Liver (tissue), 9 donors: Measurements from ENCODE around the gene CTTNBP2. TPM values are rescaled to one million over a fixed set of nuclear protein-coding genes. Genes with fewer than 3 reads are reported as not detected.

Experiments used
- DNase-seq: peaks from one replicate; pipeline ENCODE4 v3.0.0-alpha.2; 2017; ENCODE audit warnings: low spot score
- H3K27ac ChIP-seq, 2 donors: one replicate each; pipeline ENCODE4 v1.7.0; 2013; ENCODE audit warnings: inconsistent platforms in 2 of 2, low read length in 2 of 2, control low read depth in 1 of 2, low read depth in 1 of 2, mild to moderate bottlenecking in 1 of 2
- H3K27me3 ChIP-seq, 4 donors: one replicate each; pipeline versions ENCODE4 v1.6.1 to v1.7.0; 2013; ENCODE audit warnings: low read length in 3 of 4, inconsistent platforms in 1 of 4, mild to moderate bottlenecking in 1 of 4, moderate library complexity in 1 of 4; ENCODE audit not compliant: control insufficient read depth in 4 of 4, insufficient read depth in 4 of 4
- H3K36me3 ChIP-seq, 4 donors: one replicate each; pipeline versions ENCODE4 v1.6.1 to v1.7.0; 2013; ENCODE audit warnings: low read length in 3 of 4, mild to moderate bottlenecking in 3 of 4, low read depth in 1 of 4, moderate library complexity in 1 of 4; ENCODE audit not compliant: control insufficient read depth in 4 of 4, insufficient read depth in 3 of 4
- H3K4me1 ChIP-seq, 4 donors: one replicate each; pipeline versions ENCODE4 v1.6.1 to v1.7.0; 2013; ENCODE audit warnings: low read length in 3 of 4, mild to moderate bottlenecking in 3 of 4, moderate library complexity in 1 of 4; ENCODE audit not compliant: control insufficient read depth in 4 of 4, insufficient read depth in 4 of 4
- H3K4me3 ChIP-seq, 3 donors: one replicate each; pipeline versions ENCODE4 v1.6.1 to v1.7.0; 2013; ENCODE audit warnings: low read length in 3 of 3, control low read depth in 1 of 3, low read depth in 1 of 3, mild to moderate bottlenecking in 1 of 3
- H3K9ac ChIP-seq, 2 donors: one replicate each; pipeline ENCODE4 v1.7.0; 2013; ENCODE audit warnings: low read length in 2 of 2, mild to moderate bottlenecking in 2 of 2, moderate library complexity in 2 of 2, control low read depth in 1 of 2, low read depth in 1 of 2
- H3K9me3 ChIP-seq, 4 donors: one replicate each; pipeline versions ENCODE4 v1.6.1 to v1.7.0; 2013; ENCODE audit warnings: low read length in 3 of 4; ENCODE audit not compliant: control insufficient read depth in 4 of 4
- ATF3 ChIP-seq: IDR thresholded peaks from 2 replicates; pipeline ENCODE4 v1.6.1; 2016; ENCODE audit warnings: antibody characterized with exemption
- EGR1 ChIP-seq, 2 donors: IDR thresholded peaks; 2 replicates each; pipeline ENCODE4 v1.6.1; 2016 to 2018; ENCODE audit warnings: antibody characterized with exemption in 2 of 2, low read depth in 2 of 2
- FOXA1 ChIP-seq: IDR thresholded peaks from 2 replicates; pipeline ENCODE4 v1.6.1; 2016; ENCODE audit warnings: antibody characterized with exemption
- FOXA2 ChIP-seq: IDR thresholded peaks from 2 replicates; pipeline ENCODE4 v1.6.1; 2016; ENCODE audit warnings: antibody characterized with exemption
- GABPA ChIP-seq, 2 donors: IDR thresholded peaks in 1 of 2; conservative IDR thresholded peaks in 1 of 2; 2 replicates each; pipeline ENCODE4 v1.6.1; 2016; ENCODE audit warnings: antibody characterized with exemption in 2 of 2, mild to moderate bottlenecking in 1 of 2, moderate library complexity in 1 of 2
- HNF4A ChIP-seq, 2 donors: conservative IDR thresholded peaks; 2 replicates each; pipeline ENCODE4 v1.6.1; 2016; ENCODE audit warnings: antibody characterized with exemption in 2 of 2, mild to moderate bottlenecking in 2 of 2
- HNF4G ChIP-seq: IDR thresholded peaks from 2 replicates; pipeline ENCODE4 v1.6.1; 2016; ENCODE audit warnings: antibody characterized with exemption
- JUND ChIP-seq, 2 donors: IDR thresholded peaks; 2 replicates each; pipeline ENCODE4 v1.6.1; 2016; ENCODE audit warnings: antibody characterized with exemption in 2 of 2
- NR2F2 ChIP-seq: IDR thresholded peaks from 2 replicates; pipeline ENCODE4 v1.6.1; 2016; ENCODE audit warnings: antibody characterized with exemption
- RAD21 ChIP-seq, 2 donors: IDR thresholded peaks; 2 replicates each; pipeline ENCODE4 v1.6.1; 2016; ENCODE audit warnings: antibody characterized with exemption in 2 of 2, mild to moderate bottlenecking in 2 of 2
- REST ChIP-seq: IDR thresholded peaks from 2 replicates; pipeline ENCODE4 v1.6.1; 2016; ENCODE audit warnings: antibody characterized with exemption, mild to moderate bottlenecking
- RXRA ChIP-seq, 2 donors: IDR thresholded peaks; 2 replicates each; pipeline ENCODE4 v1.6.1; 2017 to 2018; ENCODE audit warnings: antibody characterized with exemption in 2 of 2, mild to moderate bottlenecking in 1 of 2
- TAF1 ChIP-seq: conservative IDR thresholded peaks from 2 replicates; pipeline ENCODE4 v1.6.1; 2016; ENCODE audit warnings: antibody characterized with exemption, mild to moderate bottlenecking
- YY1 ChIP-seq: IDR thresholded peaks from 2 replicates; pipeline ENCODE4 v1.6.1; 2016; ENCODE audit warnings: antibody characterized with exemption, mild to moderate bottlenecking
- ZBTB33 ChIP-seq: IDR thresholded peaks from 2 replicates; pipeline ENCODE4 v1.6.1; 2016; ENCODE audit warnings: antibody characterized with exemption
- WGBS: extraction: QIAGEN DNeasy Blood & Tissue Kit; methylation state at CpG from one replicate; pipeline ENCODE4 v1.1.7; 2013; 5-methylcytosine and 5-hydroxymethylcytosine counted together
- polyA plus RNA-seq, 2 donors: library from polyadenylated mRNA; stranded (reverse) in 1 of 2; unstranded in 1 of 2; fragments of 200-250 nt in 1 of 2; fragments of >200 nt in 1 of 2; fragmentation: Nextera tagmentation in 1 of 2; extraction: Ambion mirVana in 1 of 2; gene quantifications; one replicate each; pipeline versions ENCODE4 v1.2.1 to v1.2.3, GENCODE V29; 2013 to 2015
- total RNA-seq, 2 donors: library from RNA; depleted of rRNA; stranded (reverse); fragments of >200 nt; gene quantifications; one replicate each; pipeline ENCODE4 v1.2.3, GENCODE V29; 2014
- donor health status: healthy.
- donor health status: healthy.
- donor health status: healthy.
- donor health status: healthy.
- donor health status: healthy.

CTTNBP2 gene
- total and polyA plus RNA-seq, 4 donors: 1.2 to 1.7 (median 1.5) TPM

GRCh38 chr7:117683430-117684175 lies 189.6 kb downstream of the CTTNBP2 start:
- H3K27me3 ChIP-seq: no peaks in the 10 kb centered on the region
- H3K36me3 ChIP-seq: no peaks in the 10 kb centered on the region
- WGBS: 83% methylated on average over 8 of the region's 8 CpGs
- no peaks in the 10 kb centered on the region for H3K4me1 ChIP-seq
- H3K9me3 ChIP-seq: no peaks in the 10 kb centered on the region
- H3K4me3 ChIP-seq: no peak overlapping the region
- DNase-seq: no peak
- H3K27ac ChIP-seq: no peak overlapping the region
- H3K9ac ChIP-seq: no peak overlapping the region
- TF ChIP-seq FOXA2 (no peak), FOXA1 (no peak), GABPA (IDR thresholded peaks at IDR 0.05 in 1 of 2, conservative IDR thresholded peaks at IDR 0.05 in 1 of 2) (no peak)

GRCh38 chr7:117682681-117683385 lies 190.4 kb downstream of the CTTNBP2 start:
- H3K9ac ChIP-seq: no peak overlapping the region
- H3K27ac ChIP-seq: no peak overlapping the region
- 56% methylated on average over 5 of the region's 5 CpGs for WGBS
- no peak for DNase-seq
- no peak overlapping the region for H3K4me3 ChIP-seq
- H3K9me3 ChIP-seq: no peaks in the 10 kb centered on the region
- H3K27me3 ChIP-seq: no peaks in the 10 kb centered on the region
- no peak for TF ChIP-seq FOXA2
- peak in 1 of 2 donors; percentile 8 for TF ChIP-seq HNF4A (conservative IDR thresholded peaks at IDR 0.05)
- H3K4me1 ChIP-seq: no peaks in the 10 kb centered on the region
- H3K36me3 ChIP-seq: no peaks in the 10 kb centered on the region

GRCh38 chr7:117679120-117679519 lies 194.1 kb downstream of the CTTNBP2 start:
- no peak for DNase-seq
- no peak overlapping the region for H3K4me3 ChIP-seq

More at GRCh38 chr7:117679120-117679519, 194.1 kb downstream of the CTTNBP2 start:
- no peaks in the 10 kb centered on the region for H3K36me3 ChIP-seq
- H3K4me1 ChIP-seq: peaks cover 0 to 5% (median 0%) of the 10 kb centered on the region in 4 donors
- TF ChIP-seq EGR1 (IDR thresholded peaks at IDR 0.05; ENCODE audit: low read depth in 2 of 2): no peak
- TF ChIP-seq ZBTB33: no peak
- no peak for TF ChIP-seq REST
- TF ChIP-seq ATF3: no peak
- no peak for TF ChIP-seq JUND (IDR thresholded peaks at IDR 0.05)
- no peak for TF ChIP-seq YY1
- TF ChIP-seq TAF1: no peak
- TF ChIP-seq HNF4G: no peak
- no peak for TF ChIP-seq RXRA (IDR thresholded peaks at IDR 0.05)
- TF ChIP-seq FOXA1: no peak
- no peak for TF ChIP-seq RAD21 (IDR thresholded peaks at IDR 0.05)
- TF ChIP-seq GABPA (IDR thresholded peaks at IDR 0.05 in 1 of 2, conservative IDR thresholded peaks at IDR 0.05 in 1 of 2): no peak
- TF ChIP-seq NR2F2: no peak
- H3K27ac ChIP-seq: no peak overlapping the region
- no peak overlapping the region for H3K9ac ChIP-seq
- no peaks in the 10 kb centered on the region for H3K27me3 ChIP-seq
- no peaks in the 10 kb centered on the region for H3K9me3 ChIP-seq
- 78% methylated on average over 3 of the region's 3 CpGs for WGBS
